ENCODE results near the gene GON7.
"Not testable (repeated sequence)": the region's sequence is repeated elsewhere in the genome, so short reads cannot be mapped to it uniquely, and the experiment has no call there.

GON7 gene

GRCh38 chr14:93183596-93184317 is 23.1 kb downstream of the GON7 start:
- H3K9me3 Mint-ChIP-seq: no peaks in the 10 kb centered on the region
- peak overlapping the region; percentile 90 for H3K27ac Mint-ChIP-seq
- H3K4me1 Mint-ChIP-seq (ENCODE audit: low read depth): peaks cover 28% of the 10 kb centered on the region
- intact Hi-C loops (cut with micrococcal nuclease): no loop called here
- H3K36me3 Mint-ChIP-seq (ENCODE audit: low read depth): peaks cover 45% of the 10 kb centered on the region
- no peaks in the 10 kb centered on the region for H3K27me3 Mint-ChIP-seq
- H3K4me3 Mint-ChIP-seq: peak overlapping the region; percentile 86

GRCh38 chr14:93175492-93175891 is 31.4 kb downstream of the GON7 start:
- Mint-ChIP-seq H3K27ac (no peak overlapping the region), H3K27me3 (peaks cover 4% of the 10 kb centered on the region), H3K4me1 (ENCODE audit: low read depth) (peaks cover 6% of the 10 kb centered on the region), H3K4me3 (no peak overlapping the region), H3K9me3 (no peaks in the 10 kb centered on the region), H3K36me3 (ENCODE audit: low read depth) (no peaks in the 10 kb centered on the region)
- intact Hi-C loops (cut with micrococcal nuclease): loop anchor here (5.0 kb wide), 1 partner anchor 223 kb away; no protein-coding TSS in a partner anchor

GRCh38 chr14:93174731-93175130 is 32.1 kb downstream of the GON7 start:
- H3K4me1 Mint-ChIP-seq (ENCODE audit: low read depth); H3K4me3 Mint-ChIP-seq; H3K27ac Mint-ChIP-seq; H3K9me3 Mint-ChIP-seq; H3K36me3 Mint-ChIP-seq (ENCODE audit: low read depth); H3K27me3 Mint-ChIP-seq: not testable (repeated sequence)
- intact Hi-C loops (cut with micrococcal nuclease): loop anchor here (5.0 kb wide), 1 partner anchor 222 kb away; no protein-coding TSS in a partner anchor

- peaks cover 6% of the 10 kb centered on the region for H3K27me3 Mint-ChIP-seq
- intact Hi-C loops (cut with micrococcal nuclease): no loop called here
- no peaks in the 10 kb centered on the region for H3K36me3 Mint-ChIP-seq (ENCODE audit: low read depth)
- no peak overlapping the region for H3K4me3 Mint-ChIP-seq
- no peak overlapping the region for H3K27ac Mint-ChIP-seq
- no peaks in the 10 kb centered on the region for H3K9me3 Mint-ChIP-seq
- H3K4me1 Mint-ChIP-seq (ENCODE audit: low read depth): peaks cover 6% of the 10 kb centered on the region
Measured at GRCh38 chr14:93173943-93174395, 32.9 kb downstream of the GON7 start.

- Mint-ChIP-seq H3K36me3 (ENCODE audit: low read depth) (no peaks in the 10 kb centered on the region), H3K4me1 (ENCODE audit: low read depth) (no peaks in the 10 kb centered on the region), H3K27ac (no peak overlapping the region), H3K4me3 (no peak overlapping the region), H3K27me3 (peaks cover 6% of the 10 kb centered on the region), H3K9me3 (no peaks in the 10 kb centered on the region)
- intact Hi-C loops (cut with micrococcal nuclease): no loop called here
Measured at GRCh38 chr14:93171376-93171775, 35.5 kb downstream of the GON7 start.

GRCh38 chr14:93170141-93170540 is 36.7 kb downstream of the GON7 start:
- intact Hi-C loops (cut with micrococcal nuclease); H3K36me3 Mint-ChIP-seq (ENCODE audit: low read depth); H3K4me1 Mint-ChIP-seq (ENCODE audit: low read depth); H3K9me3 Mint-ChIP-seq; H3K27ac Mint-ChIP-seq; H3K27me3 Mint-ChIP-seq; H3K4me3 Mint-ChIP-seq: not testable (repeated sequence)

- H3K4me1 Mint-ChIP-seq (ENCODE audit: low read depth); H3K9me3 Mint-ChIP-seq; H3K36me3 Mint-ChIP-seq (ENCODE audit: low read depth); intact Hi-C loops (cut with micrococcal nuclease); H3K27ac Mint-ChIP-seq; H3K4me3 Mint-ChIP-seq; H3K27me3 Mint-ChIP-seq: not testable (repeated sequence)
Measured at GRCh38 chr14:93169619-93170018, 37.2 kb downstream of the GON7 start.

GRCh38 chr14:93168610-93169009 is 38.3 kb downstream of the GON7 start:
- H3K27ac Mint-ChIP-seq; H3K4me3 Mint-ChIP-seq; H3K9me3 Mint-ChIP-seq; H3K27me3 Mint-ChIP-seq; intact Hi-C loops (cut with micrococcal nuclease); H3K4me1 Mint-ChIP-seq (ENCODE audit: low read depth); H3K36me3 Mint-ChIP-seq (ENCODE audit: low read depth): not testable (repeated sequence)

GRCh38 chr14:93165271-93166265 is 41.3 kb downstream of the GON7 start:
- intact Hi-C loops (cut with micrococcal nuclease); H3K4me1 Mint-ChIP-seq (ENCODE audit: low read depth); H3K27me3 Mint-ChIP-seq; H3K4me3 Mint-ChIP-seq; H3K27ac Mint-ChIP-seq; H3K9me3 Mint-ChIP-seq; H3K36me3 Mint-ChIP-seq (ENCODE audit: low read depth): not testable (repeated sequence)

GRCh38 chr14:93163564-93163963 is 43.3 kb downstream of the GON7 start:
- no peak overlapping the region for H3K4me3 Mint-ChIP-seq
- H3K4me1 Mint-ChIP-seq (ENCODE audit: low read depth): no peaks in the 10 kb centered on the region

GRCh38 chr14:93161411-93161940 is 45.4 kb downstream of the GON7 start:
- Mint-ChIP-seq H3K4me1 (ENCODE audit: low read depth) (peaks cover 5% of the 10 kb centered on the region), H3K4me3 (no peak overlapping the region), H3K36me3 (ENCODE audit: low read depth) (no peaks in the 10 kb centered on the region), H3K9me3 (no peaks in the 10 kb centered on the region), H3K27me3 (no peaks in the 10 kb centered on the region), H3K27ac (no peak overlapping the region)
- intact Hi-C loops (cut with micrococcal nuclease): no loop called here

More at GRCh38 chr14:93163564-93163963, 43.3 kb downstream of the GON7 start:
- intact Hi-C loops (cut with micrococcal nuclease): no loop called here
- Mint-ChIP-seq H3K27me3 (no peaks in the 10 kb centered on the region), H3K27ac (no peak overlapping the region), H3K36me3 (ENCODE audit: low read depth) (no peaks in the 10 kb centered on the region), H3K9me3 (no peaks in the 10 kb centered on the region)

- Mint-ChIP-seq H3K9me3 (no peaks in the 10 kb centered on the region), H3K27ac (no peak overlapping the region), H3K36me3 (ENCODE audit: low read depth) (no peaks in the 10 kb centered on the region), H3K27me3 (no peaks in the 10 kb centered on the region), H3K4me1 (ENCODE audit: low read depth) (peaks cover 6% of the 10 kb centered on the region), H3K4me3 (no peak overlapping the region)
- intact Hi-C loops (cut with micrococcal nuclease): no loop called here
Measured at GRCh38 chr14:93160353-93160801, 46.5 kb downstream of the GON7 start.

GRCh38 chr14:93159625-93160352 is 47.1 kb downstream of the GON7 start:
- H3K27ac Mint-ChIP-seq; H3K4me3 Mint-ChIP-seq; H3K27me3 Mint-ChIP-seq; intact Hi-C loops (cut with micrococcal nuclease); H3K36me3 Mint-ChIP-seq (ENCODE audit: low read depth); H3K9me3 Mint-ChIP-seq; H3K4me1 Mint-ChIP-seq (ENCODE audit: low read depth): not testable (repeated sequence)
